K562 (cell line): Measurements from ENCODE around the gene SCUBE1. TPM values are rescaled to one million over a fixed set of nuclear protein-coding genes. Genes with fewer than 3 reads are reported as not detected.

ENCODE experiments used
- ATAC-seq: fragments of 200-7000 bp; cut with Tn5 transposase; 3 replicates; pipeline ENCODE4 v1.9.1; 2020; ENCODE audit warnings: moderate library complexity
- BruUV-seq: library from RNA; stranded (reverse); fragments of 400-500 nt; replicated peaks from 2 replicates; lab custom pipeline; 2021; lab: Mats Ljungman, UMichigan
- CTCF ChIA-PET: fragments of 300-600 bp; formaldehyde crosslinking; extraction: SDS; loops from one replicate; lab custom pipeline; 2021; ENCODE audit warnings: low intra/inter-chr PET ratio; lab: Yijun Ruan, JAX
- POLR2A ChIA-PET: fragments of 300-600, 350-650 bp; sonication (Branson Sonifier 250); formaldehyde crosslinking; extraction: SDS; loops from one replicate; lab custom pipeline; 2021; ENCODE audit warnings: antibody characterized with exemption, inconsistent platforms; lab: Yijun Ruan, JAX
- DNase-seq, 4 experiments: peaks; one replicate each; pipeline versions ENCODE4 v3.0.0 to v3.0.0-alpha.2; 2011 to 2018; ENCODE audit warnings: low spot score in 3 of 4, mixed read lengths in 3 of 4; ENCODE audit errors: extremely low read depth in 1 of 4
- FAIRE-seq: peaks from 2 replicates; lab custom pipeline; 2011; peaks lifted over from hg19 to GRCh38; lab: Jason Lieb, UNC
- H2AFZ ChIP-seq: 2 replicates; pipeline ENCODE4 v1.6.0; 2011; ENCODE audit warnings: low read depth, low read length, control low read depth, inconsistent platforms
- H3K27ac ChIP-seq: fragments of 200-600 bp; 3 replicates; pipeline ENCODE4 v1.8.0; 2011; ENCODE audit warnings: low read depth, mild to moderate bottlenecking, control low read depth, inconsistent platforms, low read length, moderate library complexity, mixed read lengths; ENCODE audit errors: extremely low read depth
- H3K27me3 ChIP-seq, 2 experiments: fragments of 300-600 bp in 1 of 2; 2 replicates in 1 of 2; 3 replicates in 1 of 2; pipeline versions ENCODE4 v1.6.0 to v1.8.0; 2011; ENCODE audit warnings: inconsistent platforms in 2 of 2, low read length in 2 of 2, mild to moderate bottlenecking in 1 of 2, mixed read lengths in 1 of 2, moderate library complexity in 1 of 2; ENCODE audit not compliant: control insufficient read depth in 2 of 2, insufficient read depth in 2 of 2
- H3K36me3 ChIP-seq: fragments of 300-600 bp; 3 replicates; pipeline ENCODE4 v1.8.0; 2011; ENCODE audit warnings: mild to moderate bottlenecking, low read length, inconsistent platforms; ENCODE audit not compliant: control insufficient read depth, insufficient read depth
- H3K4me1 ChIP-seq, 2 experiments: fragments of 200-600 bp in 1 of 2; replicated peaks in 1 of 2; 2 replicates in 1 of 2; 3 replicates in 1 of 2; pipeline versions ENCODE4 v1.5.1 to v1.8.0; 2011; ENCODE audit warnings: inconsistent platforms in 2 of 2, low read length in 2 of 2, mild to moderate bottlenecking in 1 of 2, mixed read lengths in 1 of 2, moderate library complexity in 1 of 2; ENCODE audit not compliant: control insufficient read depth in 2 of 2, insufficient read depth in 2 of 2
- H3K4me2 ChIP-seq: 2 replicates; pipeline ENCODE4 v1.6.1; 2011; ENCODE audit warnings: low read length, control low read depth, inconsistent platforms, mixed read lengths; ENCODE audit not compliant: insufficient read depth
- H3K4me3 ChIP-seq: fragments of 200-600 bp; sonication (generic), shearing (Covaris generic); 2 replicates; pipeline ENCODE4 v1.5.1; 2016; ENCODE audit warnings: control low read depth, inconsistent platforms
- H3K79me2 ChIP-seq: fragments of 200-600 bp; 3 replicates; pipeline ENCODE4 v1.8.0; 2011; ENCODE audit warnings: low read length, inconsistent platforms; ENCODE audit not compliant: control insufficient read depth, insufficient read depth
- H3K9ac ChIP-seq, 2 experiments: 2 replicates each; pipeline versions ENCODE4 v1.6.0 to v1.6.1; 2011; ENCODE audit warnings: low read depth in 2 of 2, low read length in 2 of 2, control low read depth in 1 of 2, inconsistent platforms in 1 of 2, mild to moderate bottlenecking in 1 of 2, mixed read lengths in 1 of 2; ENCODE audit not compliant: insufficient read depth in 1 of 2
- H3K9me1 ChIP-seq: one replicate; pipeline ENCODE4 v1.6.0; 2011; ENCODE audit warnings: inconsistent platforms, mild to moderate bottlenecking, low read length, moderate library complexity; ENCODE audit not compliant: control insufficient read depth, insufficient read depth
- H3K9me3 ChIP-seq: replicated peaks from 2 replicates; pipeline ENCODE4 v1.5.1; 2011; ENCODE audit warnings: low read depth, low read length, inconsistent platforms; ENCODE audit not compliant: control insufficient read depth, insufficient read depth
- H4K20me1 ChIP-seq: replicated peaks from 2 replicates; pipeline ENCODE4 v1.6.1; 2011; ENCODE audit warnings: low read length, inconsistent platforms, mixed read lengths; ENCODE audit not compliant: control insufficient read depth, insufficient read depth
- CBFA2T2 ChIP-seq: fragments of 450-650 bp; conservative IDR thresholded peaks from 2 replicates; pipeline ENCODE4 v1.6.1; 2017; ENCODE audit warnings: mild to moderate bottlenecking
- HMG20A ChIP-seq: fragments of 450-650 bp; formaldehyde crosslinking; conservative IDR thresholded peaks from 2 replicates; pipeline ENCODE4 v1.4.0; 2020; ENCODE audit warnings: mild to moderate bottlenecking, mixed read lengths
- HNRNPL ChIP-seq: fragments of 200-400 bp; formaldehyde crosslinking; IDR thresholded peaks from 2 replicates; pipeline ENCODE4 v1.6.1; 2017; ENCODE audit warnings: low read depth, mild to moderate bottlenecking, low read length
- KAT7 ChIP-seq: sonication (generic); formaldehyde crosslinking; IDR thresholded peaks from 2 replicates; pipeline ENCODE4 v1.8.0; 2022; ENCODE audit warnings: missing genetic modification reagents, mild to moderate bottlenecking, borderline replicate concordance
- KLF10 ChIP-seq: fragments of 250-450 bp; sonication (Bioruptor Pico); IDR thresholded peaks from 2 replicates; pipeline ENCODE4 v1.6.1; 2021; ENCODE audit warnings: matching md5 sums
- NCOA4 ChIP-seq: fragments of 450-650 bp; IDR thresholded peaks from 2 replicates; pipeline ENCODE4 v1.6.1; 2018; ENCODE audit warnings: mild to moderate bottlenecking; ENCODE audit not compliant: partially characterized antibody
- NONO ChIP-seq, 2 experiments: fragments of 200-400 bp in 1 of 2; fragments of 450-650 bp in 1 of 2; formaldehyde crosslinking in 1 of 2; IDR thresholded peaks; 2 replicates each; pipeline ENCODE4 v1.6.1; 2017; ENCODE audit warnings: low read depth in 2 of 2, mild to moderate bottlenecking in 2 of 2, moderate library complexity in 2 of 2, low read length in 1 of 2
- POLR2AphosphoS5 ChIP-seq: IDR thresholded peaks from 2 replicates; pipeline ENCODE4 v1.6.1; 2011; ENCODE audit warnings: mild to moderate bottlenecking, low read depth, low read length, moderate library complexity; ENCODE audit not compliant: control insufficient read depth, insufficient read depth
- PTTG1 ChIP-seq: fragments of 450-650 bp; IDR thresholded peaks from 2 replicates; pipeline ENCODE4 v1.6.1; 2016; ENCODE audit warnings: low read depth, mild to moderate bottlenecking, missing genetic modification characterization, missing compliant biosample characterization
- RCOR1 ChIP-seq, 2 experiments: IDR thresholded peaks; 2 replicates each; pipeline ENCODE4 v1.6.1; 2012; ENCODE audit warnings: low read depth in 2 of 2, low read length in 2 of 2, borderline replicate concordance in 1 of 2, improper control_type of control experiment in 1 of 2
- SFPQ ChIP-seq: fragments of 200-400 bp; formaldehyde crosslinking; IDR thresholded peaks from 2 replicates; pipeline ENCODE4 v1.6.1; 2017; ENCODE audit warnings: mild to moderate bottlenecking, low read depth, low read length, moderate library complexity
- SMAD4 ChIP-seq: fragments of 250-450 bp; sonication (Bioruptor Pico); conservative IDR thresholded peaks from 2 replicates; pipeline ENCODE4 v1.8.0; 2021; ENCODE audit warnings: inconsistent platforms, mild to moderate bottlenecking, moderate library complexity
- SNIP1 ChIP-seq: fragments of 450-650 bp; IDR thresholded peaks from 2 replicates; pipeline ENCODE4 v1.7.1; 2017; ENCODE audit warnings: low read depth, mild to moderate bottlenecking
- STAG1 ChIP-seq: sonication (generic); formaldehyde crosslinking; IDR thresholded peaks from 2 replicates; pipeline ENCODE4 v1.5.0; 2020; ENCODE audit warnings: missing genetic modification reagents, borderline replicate concordance
- STAT5B ChIP-seq: fragments of 250-450 bp; sonication (Bioruptor Pico); IDR thresholded peaks from 2 replicates; pipeline ENCODE4 v1.8.0; 2021; ENCODE audit warnings: mild to moderate bottlenecking, inconsistent platforms
- TCF3 ChIP-seq: sonication (generic); formaldehyde crosslinking; IDR thresholded peaks from 2 replicates; pipeline ENCODE4 v1.4.0; 2020; ENCODE audit warnings: mild to moderate bottlenecking, missing genetic modification reagents
- ZFPM2 ChIP-seq: fragments of 250-450 bp; sonication (Bioruptor Pico); IDR thresholded peaks from 2 replicates; pipeline ENCODE4 v1.5.1; 2022; ENCODE audit warnings: mild to moderate bottlenecking
- ZKSCAN3 ChIP-seq: fragments of 250-450 bp; sonication (Bioruptor Pico); IDR thresholded peaks from 2 replicates; pipeline ENCODE4 v1.4.0; 2020
- ZNF184 ChIP-seq: sonication (generic); formaldehyde crosslinking; IDR thresholded peaks from 2 replicates; pipeline ENCODE4 v1.5.0; 2020; ENCODE audit warnings: missing genetic modification reagents
- ZNF41 ChIP-seq: fragments of 250-450 bp; sonication (Bioruptor Pico); conservative IDR thresholded peaks from 2 replicates; pipeline ENCODE4 v1.4.0; 2020; ENCODE audit warnings: mild to moderate bottlenecking
- WGBS: fragments of 100-300 bp; shearing (Covaris generic); methylation state at CpG from one replicate; pipeline ENCODE4 v1.1.6; 2016; ENCODE audit warnings: low coverage, mixed read lengths; ENCODE audit not compliant: insufficient coverage; ENCODE audit errors: missing lambda C conversion rate; 5-methylcytosine and 5-hydroxymethylcytosine counted together
- in situ Hi-C: fragments of 300-500 bp; cut with MboI; formaldehyde crosslinking; loops from 4 replicates; pipeline ENCODE4 v1.15.0; 2018; ENCODE audit warnings: inconsistent platforms, mixed read lengths
- intact Hi-C: fragments of 100-400 bp; cut with micrococcal nuclease; formaldehyde crosslinking; loops from 2 replicates; pipeline ENCODE4 v1.14.2; 2022
- polyA plus RNA-seq, 8 experiments: library from polyadenylated mRNA; depleted of rRNA in 4 of 8; stranded (reverse) in 5 of 8; unstranded in 3 of 8; fragments of >200 nt; fragmentation: Nextera tagmentation in 2 of 8; fragmentation: Illumina TruSeq in 1 of 8; extraction: Ambion mirVana in 2 of 8; extraction: Trizol in 1 of 8; gene quantifications; 2 replicates each; pipeline versions ENCODE4 v1.2.1 to v1.2.3, GENCODE V29; 2011 to 2014; ENCODE audit warnings: inconsistent platforms in 1 of 8, missing spikeins in 1 of 8
- total RNA-seq, 7 experiments: library from RNA; depleted of rRNA in 6 of 7; stranded (reverse); fragments of >200 nt in 6 of 7; fragmentation: Illumina TruSeq in 2 of 7; extraction: Trizol in 2 of 7; gene quantifications; 2 replicates each; pipeline versions ENCODE4 v1.2.1 to v1.2.3, GENCODE V29; 2011 to 2021; ENCODE audit warnings: low replicate concordance in 1 of 7

Gene SCUBE1
- total and polyA plus RNA-seq, 9 of the 15 experiments (the other 6 are each of a cell fraction or from before 2014, with no cell fraction given): 0.03 to 0.47 (median 0.29) TPM; not detected in 6

GRCh38 chr22:43200555-43200954 is 142.6 kb downstream of the SCUBE1 start:
- H3K9me3 ChIP-seq: no peaks in the 10 kb centered on the region
- H3K27me3 ChIP-seq: peaks cover 0 to 11% of the 10 kb centered on the region in 2 experiments; a peak in 2 of 5 replicates
- no peak overlapping the region for H2AFZ ChIP-seq
- FAIRE-seq (no peak), ATAC-seq (no peak), DNase-seq (no peak)
- H3K9me1 ChIP-seq: no peaks in the 10 kb centered on the region
- no peak overlapping the region for H3K4me2 ChIP-seq
- POLR2A ChIA-PET: no interaction called here
- no peak for TF ChIP-seq HNRNPL
- no peak for TF ChIP-seq NONO (IDR thresholded peaks at IDR 0.05; ENCODE audit: low read depth in 2 of 2, low read length in 1 of 2)
- TF ChIP-seq SMAD4 (CRISPR knock-in tag): no peak
- no peak for TF ChIP-seq KLF10 (CRISPR knock-in tag)
- TF ChIP-seq PTTG1: no peak
- no peak for TF ChIP-seq KAT7 (CRISPR knock-in tag)
- no peak for TF ChIP-seq RCOR1 (IDR thresholded peaks at IDR 0.05; ENCODE audit: borderline replicate concordance in 1 of 2, low read depth in 2 of 2, low read length in 2 of 2)
- no peak for TF ChIP-seq SNIP1
- no peak for TF ChIP-seq ZKSCAN3
- TF ChIP-seq POLR2AphosphoS5: no peak
- TF ChIP-seq STAT5B (CRISPR knock-in tag): no peak
- no peak for TF ChIP-seq CBFA2T2
- no peak for TF ChIP-seq ZFPM2
- TF ChIP-seq HMG20A (CRISPR knock-in tag): no peak
- no peak for TF ChIP-seq ZNF41 (CRISPR knock-in tag)
- TF ChIP-seq SFPQ: no peak
- TF ChIP-seq ZNF184 (CRISPR knock-in tag): no peak
- no peak for TF ChIP-seq NCOA4
- no peak for TF ChIP-seq TCF3 (CRISPR knock-in tag)
- TF ChIP-seq STAG1: no peak
- no peak overlapping the region for H3K27ac ChIP-seq
- H3K4me3 ChIP-seq: no peak overlapping the region
- H3K4me1 ChIP-seq: peaks cover 0 to 10% of the 10 kb centered on the region in 2 experiments; a peak in 2 of 5 replicates
- no peak overlapping the region for H3K9ac ChIP-seq
- intact Hi-C loops (no loop called here), in situ Hi-C loops (no loop called here)
- CTCF ChIA-PET: no interaction called here
- no TSS peak for BruUV-seq
- no peaks in the 10 kb centered on the region for H4K20me1 ChIP-seq
- no peaks in the 10 kb centered on the region for H3K79me2 ChIP-seq
- no peaks in the 10 kb centered on the region for H3K36me3 ChIP-seq
- WGBS: 27% methylated on average over 7 of the region's 13 CpGs
